Tibial artery (tissue), 4 donors: ENCODE results near the gene FAM168A.

Source experiments
- DNase-seq, 2 donors: peaks; one replicate each; pipeline ENCODE4 v3.0.0-alpha.2; 2019
- H3K27ac ChIP-seq, 2 donors: fragments of 200-600 bp; sonication (generic) in 1 of 2; 1 replicate in 1 of 2; 2 replicates in 1 of 2; pipeline ENCODE4 v1.5.1; 2018 to 2019; ENCODE audit warnings: mild to moderate bottlenecking in 1 of 2
- H3K27me3 ChIP-seq, 2 donors: fragments of 200-600 bp; sonication (generic) in 1 of 2; one replicate each; pipeline versions ENCODE4 v1.5.1 to v1.6.0; 2016 to 2019
- H3K36me3 ChIP-seq, 3 donors: fragments of 200-600 bp; sonication (generic) in 2 of 3; one replicate each; pipeline ENCODE4 v1.5.1; 2016 to 2019; ENCODE audit warnings: mild to moderate bottlenecking in 2 of 3
- H3K4me1 ChIP-seq, 4 donors: fragments of 200-600 bp; sonication (generic) in 2 of 4; 1 replicate in 3 of 4; 2 replicates in 1 of 4; pipeline ENCODE4 v1.5.1; 2016 to 2019
- H3K4me3 ChIP-seq, 2 donors: fragments of 200-600 bp; sonication (generic) in 1 of 2; 1 replicate in 1 of 2; 2 replicates in 1 of 2; pipeline ENCODE4 v1.5.1; 2018 to 2019; ENCODE audit warnings: mild to moderate bottlenecking in 2 of 2
- H3K9me3 ChIP-seq, 3 donors: fragments of 200-600 bp; sonication (generic) in 1 of 3; one replicate each; pipeline ENCODE4 v1.5.1; 2016 to 2019
- intact Hi-C: fragments of 100-400 bp; cut with DNase I; formaldehyde crosslinking; loops from one replicate; pipeline ENCODE4 v1.15.0; 2023; ENCODE audit warnings: low total_unique reads
- TF ChIP-seq, protein P1 (sequence below), 2 experiments: fragments of 200-600 bp in 1 of 2; fragments of 450-650 bp in 1 of 2; IDR thresholded peaks; one replicate each; pipeline ENCODE4 v1.5.1; 2017 to 2019; ENCODE audit warnings: antibody characterized with exemption in 2 of 2, mild to moderate bottlenecking in 1 of 2, moderate library complexity in 1 of 2

Gene FAM168A

DNA sequence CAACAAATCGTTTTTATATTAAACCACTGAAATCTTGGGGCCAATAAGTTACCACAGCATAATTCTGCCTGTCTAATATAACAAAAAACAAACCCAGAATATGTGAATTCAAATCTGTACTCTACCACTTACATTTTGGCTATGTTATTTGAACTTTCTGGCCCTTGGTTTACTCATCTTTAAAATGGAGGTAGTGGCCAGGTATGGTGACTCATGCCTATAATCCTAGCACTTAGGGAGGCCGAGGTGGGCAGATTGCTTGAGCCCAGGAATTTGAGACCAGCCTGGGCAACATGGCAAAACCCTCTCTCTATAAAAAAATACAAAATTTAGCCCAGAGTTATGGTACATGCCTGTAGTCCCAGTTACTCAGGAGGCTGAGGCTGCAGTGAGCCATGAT, 84.2 kb downstream of the FAM168A start:
- TF ChIP-seq, protein P1, sequence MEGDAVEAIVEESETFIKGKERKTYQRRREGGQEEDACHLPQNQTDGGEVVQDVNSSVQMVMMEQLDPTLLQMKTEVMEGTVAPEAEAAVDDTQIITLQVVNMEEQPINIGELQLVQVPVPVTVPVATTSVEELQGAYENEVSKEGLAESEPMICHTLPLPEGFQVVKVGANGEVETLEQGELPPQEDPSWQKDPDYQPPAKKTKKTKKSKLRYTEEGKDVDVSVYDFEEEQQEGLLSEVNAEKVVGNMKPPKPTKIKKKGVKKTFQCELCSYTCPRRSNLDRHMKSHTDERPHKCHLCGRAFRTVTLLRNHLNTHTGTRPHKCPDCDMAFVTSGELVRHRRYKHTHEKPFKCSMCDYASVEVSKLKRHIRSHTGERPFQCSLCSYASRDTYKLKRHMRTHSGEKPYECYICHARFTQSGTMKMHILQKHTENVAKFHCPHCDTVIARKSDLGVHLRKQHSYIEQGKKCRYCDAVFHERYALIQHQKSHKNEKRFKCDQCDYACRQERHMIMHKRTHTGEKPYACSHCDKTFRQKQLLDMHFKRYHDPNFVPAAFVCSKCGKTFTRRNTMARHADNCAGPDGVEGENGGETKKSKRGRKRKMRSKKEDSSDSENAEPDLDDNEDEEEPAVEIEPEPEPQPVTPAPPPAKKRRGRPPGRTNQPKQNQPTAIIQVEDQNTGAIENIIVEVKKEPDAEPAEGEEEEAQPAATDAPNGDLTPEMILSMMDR (IDR thresholded peaks at IDR 0.05): no peak
- Histone ChIP-seq H3K27ac (no peak overlapping the region), H3K9me3 (no peaks in the 10 kb centered on the region), H3K4me3 (no peak overlapping the region), H3K4me1 (no peaks in the 10 kb centered on the region), H3K36me3 (no peaks in the 10 kb centered on the region), H3K27me3 (no peaks in the 10 kb centered on the region)
- intact Hi-C loops: no loop called here
- DNase-seq: no peak

DNA sequence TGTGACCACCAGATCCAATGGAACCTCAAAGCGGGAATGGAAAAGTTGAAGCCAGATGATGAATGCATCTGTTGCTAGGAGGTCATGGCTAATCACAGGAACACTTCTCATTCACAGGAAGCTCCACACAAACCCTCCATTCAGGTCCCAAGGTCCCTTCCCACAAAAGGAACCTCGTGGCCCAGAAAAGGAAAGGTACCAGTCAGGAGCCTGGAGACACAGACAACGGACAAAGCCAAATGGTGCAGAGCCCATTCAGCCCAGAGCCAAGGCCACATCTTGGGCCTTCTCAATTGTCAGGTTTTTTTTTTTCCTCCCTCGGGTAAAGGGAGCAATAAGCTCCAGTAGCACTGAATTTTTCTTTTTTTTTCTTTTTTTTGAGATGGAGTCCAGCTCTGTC, 87.0 kb downstream of the FAM168A start:
- H3K4me3 ChIP-seq: no peak overlapping the region
- DNase-seq: no peak
- H3K9me3 ChIP-seq: no peaks in the 10 kb centered on the region
- intact Hi-C loops: no loop called here
- no peaks in the 10 kb centered on the region for H3K36me3 ChIP-seq
- no peak overlapping the region for H3K27ac ChIP-seq
- TF ChIP-seq, protein P1 (IDR thresholded peaks at IDR 0.05): no peak
- H3K4me1 ChIP-seq: no peaks in the 10 kb centered on the region
- no peaks in the 10 kb centered on the region for H3K27me3 ChIP-seq

DNA sequence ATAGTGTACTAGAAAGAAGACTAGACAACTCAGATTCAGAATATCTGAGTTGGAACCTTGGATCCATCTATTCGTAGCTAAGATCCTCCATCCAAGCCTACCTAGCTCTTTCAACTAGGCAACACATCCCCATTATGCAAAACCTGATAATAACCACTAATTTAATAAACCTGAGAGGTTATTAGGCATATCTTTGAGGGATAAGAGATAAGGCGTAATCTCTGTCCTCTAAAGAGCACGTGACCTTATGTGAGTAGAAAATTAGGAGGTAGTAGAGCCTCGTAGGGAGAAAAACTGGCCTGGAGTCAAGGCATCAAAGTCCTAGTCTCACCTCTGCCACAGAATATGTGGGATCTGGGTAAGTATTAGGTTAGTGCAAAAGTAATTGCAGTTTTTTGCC, 87.8 kb downstream of the FAM168A start:
- Histone ChIP-seq H3K27ac (no peak overlapping the region), H3K4me3 (no peak overlapping the region), H3K27me3 (no peaks in the 10 kb centered on the region), H3K36me3 (no peaks in the 10 kb centered on the region), H3K4me1 (no peaks in the 10 kb centered on the region), H3K9me3 (no peaks in the 10 kb centered on the region)
- no peak for DNase-seq
- TF ChIP-seq, protein P1 (IDR thresholded peaks at IDR 0.05): no peak
- intact Hi-C loops: no loop called here

DNA sequence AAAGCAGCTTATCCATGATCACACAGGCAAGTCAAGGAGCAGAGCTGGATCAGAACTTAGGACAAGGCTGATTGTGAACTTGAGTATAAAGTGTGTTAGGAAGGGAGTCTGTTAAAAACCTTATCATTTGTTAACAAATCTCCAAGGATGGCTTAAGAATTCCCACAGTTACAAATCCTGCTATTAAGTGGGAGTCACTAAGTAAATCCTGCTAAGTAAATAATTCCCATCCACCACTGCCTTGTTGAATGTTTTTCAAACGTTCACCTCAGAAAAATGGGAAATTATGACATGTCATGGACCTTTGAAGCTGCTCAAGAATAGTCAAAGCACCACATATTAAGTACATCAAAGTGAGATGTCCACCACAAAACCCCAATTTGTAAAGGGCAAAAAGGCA, 88.7 kb downstream of the FAM168A start:
- intact Hi-C loops: no loop called here
- no peaks in the 10 kb centered on the region for H3K9me3 ChIP-seq
- H3K36me3 ChIP-seq: peaks cover 0 to 4% (median 0%) of the 10 kb centered on the region in 3 donors
- no peak for DNase-seq
- H3K4me1 ChIP-seq: no peaks in the 10 kb centered on the region
- H3K4me3 ChIP-seq: no peak overlapping the region
- H3K27me3 ChIP-seq: no peaks in the 10 kb centered on the region
- TF ChIP-seq, protein P1 (IDR thresholded peaks at IDR 0.05): no peak
- no peak overlapping the region for H3K27ac ChIP-seq

DNA sequence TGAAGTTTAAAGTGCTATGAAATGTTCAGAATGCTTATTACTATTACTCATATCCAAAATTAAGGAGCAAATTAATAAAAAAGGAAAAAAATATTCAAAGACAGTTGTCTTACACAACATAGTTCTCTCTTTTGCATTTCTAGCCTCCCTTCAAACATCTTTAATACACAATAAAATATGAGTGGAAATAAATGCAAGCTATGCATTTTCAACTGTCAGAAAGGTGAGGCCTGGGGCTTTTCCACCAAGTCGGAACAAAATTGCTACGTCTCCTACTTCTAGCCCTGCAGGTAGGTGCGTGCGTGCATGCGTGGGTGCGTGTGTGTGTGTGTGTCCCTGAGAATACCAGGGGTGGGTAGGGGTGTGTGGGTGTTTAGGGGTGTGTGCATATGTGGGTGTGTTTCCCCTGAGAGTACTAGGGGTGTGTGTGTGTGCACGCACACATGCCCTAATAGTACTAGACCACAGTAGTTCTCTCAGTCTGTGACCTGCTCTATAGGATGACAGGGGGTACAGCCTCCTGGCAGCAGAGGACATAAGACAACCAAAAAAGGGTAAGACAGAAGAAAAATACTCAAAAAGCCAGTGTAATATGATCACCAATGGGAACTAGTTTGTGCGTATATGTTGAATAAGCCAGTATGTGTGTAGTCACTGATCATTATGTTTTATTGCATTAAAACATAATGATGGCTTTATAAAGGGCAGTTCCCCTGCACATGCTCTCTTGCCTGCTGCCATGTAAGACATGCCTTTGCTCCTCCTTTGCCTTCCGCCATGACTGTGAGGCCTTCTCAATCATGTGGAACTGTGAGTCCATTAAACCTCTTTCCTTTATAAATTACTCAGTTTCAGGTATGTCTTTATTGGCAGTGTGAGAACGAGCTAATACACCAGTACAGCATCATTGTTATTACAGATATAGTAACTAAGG, 89.4 kb downstream of the FAM168A start:
- TF ChIP-seq, protein P1 (IDR thresholded peaks at IDR 0.05): no peak
- Histone ChIP-seq H3K9me3 (no peaks in the 10 kb centered on the region), H3K4me3 (no peak overlapping the region), H3K36me3 (peaks cover 0 to 4% (median 0%) of the 10 kb centered on the region in 3 donors), H3K27ac (no peak overlapping the region), H3K27me3 (no peaks in the 10 kb centered on the region), H3K4me1 (no peaks in the 10 kb centered on the region)
- intact Hi-C loops: no loop called here
- DNase-seq: no peak
